ENCODE data around the gene KCNH3. TPM values are rescaled to one million over a fixed set of nuclear protein-coding genes. Genes with fewer than 3 reads are reported as not detected.
"Not testable (repeated sequence)": the region's sequence is repeated elsewhere in the genome, so short reads cannot be mapped to it uniquely, and the experiment has no call there.

The KCNH3 gene
- total and polyA plus RNA-seq, 2 donors, result 1.4 to 3.3 TPM

GRCh38 chr12:49521389-49521788 is 17.4 kb upstream of the KCNH3 start:
- Histone ChIP-seq H3K9me3 (ENCODE audit: control insufficient read depth in 2 of 2, insufficient read depth in 1 of 2, low read length in 1 of 2) (no peaks in the 10 kb centered on the region), H3K27me3 (ENCODE audit: control insufficient read depth in 2 of 2, insufficient read depth in 1 of 2, low read length in 1 of 2) (no peaks in the 10 kb centered on the region), H3K4me1 (ENCODE audit: control insufficient read depth in 2 of 2, insufficient read depth in 2 of 2, low read length in 2 of 2) (no peaks in the 10 kb centered on the region), H3K27ac (ENCODE audit: low read depth in 1 of 2, low read length in 1 of 2) (no peak overlapping the region), H3K4me3 (ENCODE audit: low read length in 2 of 2) (no peak overlapping the region), H3K36me3 (ENCODE audit: control insufficient read depth in 2 of 2, insufficient read depth in 2 of 2, low read length in 1 of 2) (peaks cover 23 to 28% of the 10 kb centered on the region in 2 donors)
- DNase-seq (ENCODE audit: low read depth in 6 of 9, low spot score in 9 of 9), result no peak
- WGBS, result 97% methylated on average over 4 of the region's 4 CpGs

GRCh38 chr12:49524660-49525324 is 14.0 kb upstream of the KCNH3 start:
- no peaks in the 10 kb centered on the region for H3K9me3 ChIP-seq (ENCODE audit: control insufficient read depth in 2 of 2, insufficient read depth in 1 of 2, low read length in 1 of 2)
- no peak overlapping the region for H3K27ac ChIP-seq (ENCODE audit: low read depth in 1 of 2, low read length in 1 of 2)
- H3K36me3 ChIP-seq (ENCODE audit: control insufficient read depth in 2 of 2, insufficient read depth in 2 of 2, low read length in 1 of 2), result peaks cover 18 to 30% of the 10 kb centered on the region in 2 donors
- 96% methylated on average over 6 of the region's 6 CpGs for WGBS
- no peaks in the 10 kb centered on the region for H3K27me3 ChIP-seq (ENCODE audit: control insufficient read depth in 2 of 2, insufficient read depth in 1 of 2, low read length in 1 of 2)
- DNase-seq (ENCODE audit: low read depth in 6 of 9, low spot score in 9 of 9), result no peak
- no peaks in the 10 kb centered on the region for H3K4me1 ChIP-seq (ENCODE audit: control insufficient read depth in 2 of 2, insufficient read depth in 2 of 2, low read length in 2 of 2)
- H3K4me3 ChIP-seq (ENCODE audit: low read length in 2 of 2), result no peak overlapping the region

- H3K27me3 ChIP-seq (ENCODE audit: control insufficient read depth in 2 of 2, insufficient read depth in 1 of 2, low read length in 1 of 2), result no peaks in the 10 kb centered on the region
- peaks cover 16 to 30% of the 10 kb centered on the region in 2 donors for H3K36me3 ChIP-seq (ENCODE audit: control insufficient read depth in 2 of 2, insufficient read depth in 2 of 2, low read length in 1 of 2)
- DNase-seq (ENCODE audit: low read depth in 6 of 9, low spot score in 9 of 9), result no peak
- 99% methylated on average over 7 of the region's 7 CpGs for WGBS
- H3K4me1 ChIP-seq (ENCODE audit: control insufficient read depth in 2 of 2, insufficient read depth in 2 of 2, low read length in 2 of 2), result no peaks in the 10 kb centered on the region
- no peak overlapping the region for H3K4me3 ChIP-seq (ENCODE audit: low read length in 2 of 2)
- H3K9me3 ChIP-seq (ENCODE audit: control insufficient read depth in 2 of 2, insufficient read depth in 1 of 2, low read length in 1 of 2), result no peaks in the 10 kb centered on the region
- H3K27ac ChIP-seq (ENCODE audit: low read depth in 1 of 2, low read length in 1 of 2), result no peak overlapping the region
Observed at GRCh38 chr12:49525942-49526341, 12.9 kb upstream of the KCNH3 start.

GRCh38 chr12:49527361-49528130 is 11.3 kb upstream of the KCNH3 start:
- no peak for DNase-seq (ENCODE audit: low read depth in 6 of 9, low spot score in 9 of 9)
- H3K4me3 ChIP-seq (ENCODE audit: low read length in 2 of 2), result no peak overlapping the region
- H3K4me1 ChIP-seq (ENCODE audit: control insufficient read depth in 2 of 2, insufficient read depth in 2 of 2, low read length in 2 of 2), result no peaks in the 10 kb centered on the region
- 88% methylated on average over 7 of the region's 7 CpGs for WGBS
- H3K9me3 ChIP-seq (ENCODE audit: control insufficient read depth in 2 of 2, insufficient read depth in 1 of 2, low read length in 1 of 2), result no peaks in the 10 kb centered on the region
- H3K27me3 ChIP-seq (ENCODE audit: control insufficient read depth in 2 of 2, insufficient read depth in 1 of 2, low read length in 1 of 2), result no peaks in the 10 kb centered on the region
- no peak overlapping the region for H3K27ac ChIP-seq (ENCODE audit: low read depth in 1 of 2, low read length in 1 of 2)
- H3K36me3 ChIP-seq (ENCODE audit: control insufficient read depth in 2 of 2, insufficient read depth in 2 of 2, low read length in 1 of 2), result peaks cover 14 to 26% of the 10 kb centered on the region in 2 donors

GRCh38 chr12:49529414-49529813 is 9.4 kb upstream of the KCNH3 start:
- H3K27me3 ChIP-seq (ENCODE audit: control insufficient read depth in 2 of 2, insufficient read depth in 1 of 2, low read length in 1 of 2), result peaks cover 0 to 5% of the 10 kb centered on the region in 2 donors
- H3K4me3 ChIP-seq (ENCODE audit: low read length in 2 of 2), result no peak overlapping the region
- DNase-seq (ENCODE audit: low read depth in 6 of 9, low spot score in 9 of 9), result no peak
- no peak overlapping the region for H3K27ac ChIP-seq (ENCODE audit: low read depth in 1 of 2, low read length in 1 of 2)
- WGBS, result 97% methylated on average over 1 of the region's 1 CpG
- H3K4me1 ChIP-seq (ENCODE audit: control insufficient read depth in 2 of 2, insufficient read depth in 2 of 2, low read length in 2 of 2), result no peaks in the 10 kb centered on the region
- H3K9me3 ChIP-seq (ENCODE audit: control insufficient read depth in 2 of 2, insufficient read depth in 1 of 2, low read length in 1 of 2), result no peaks in the 10 kb centered on the region
- H3K36me3 ChIP-seq (ENCODE audit: control insufficient read depth in 2 of 2, insufficient read depth in 2 of 2, low read length in 1 of 2), result peaks cover 14 to 20% of the 10 kb centered on the region in 2 donors

- Histone ChIP-seq H3K27ac (ENCODE audit: low read depth in 1 of 2, low read length in 1 of 2) (no peak overlapping the region), H3K36me3 (ENCODE audit: control insufficient read depth in 2 of 2, insufficient read depth in 2 of 2, low read length in 1 of 2) (no peaks in the 10 kb centered on the region), H3K27me3 (ENCODE audit: control insufficient read depth in 2 of 2, insufficient read depth in 1 of 2, low read length in 1 of 2) (peaks cover 9 to 28% of the 10 kb centered on the region in 2 donors), H3K9me3 (ENCODE audit: control insufficient read depth in 2 of 2, insufficient read depth in 1 of 2, low read length in 1 of 2) (no peaks in the 10 kb centered on the region), H3K4me3 (ENCODE audit: low read length in 2 of 2) (no peak overlapping the region), H3K4me1 (ENCODE audit: control insufficient read depth in 2 of 2, insufficient read depth in 2 of 2, low read length in 2 of 2) (no peaks in the 10 kb centered on the region)
- 95% methylated on average over 2 of the region's 2 CpGs for WGBS
- no peak for DNase-seq (ENCODE audit: low read depth in 6 of 9, low spot score in 9 of 9)
Observed at GRCh38 chr12:49531745-49532144, 7.1 kb upstream of the KCNH3 start.

- WGBS, result 96% methylated on average over 10 of the region's 10 CpGs
- H3K9me3 ChIP-seq (ENCODE audit: control insufficient read depth in 2 of 2, insufficient read depth in 1 of 2, low read length in 1 of 2), result no peaks in the 10 kb centered on the region
- H3K27ac ChIP-seq (ENCODE audit: low read depth in 1 of 2, low read length in 1 of 2), result no peak overlapping the region
- H3K27me3 ChIP-seq (ENCODE audit: control insufficient read depth in 2 of 2, insufficient read depth in 1 of 2, low read length in 1 of 2), result peaks cover 22 to 44% of the 10 kb centered on the region in 2 donors
- peaks cover 6 to 10% of the 10 kb centered on the region in 2 donors for H3K4me1 ChIP-seq (ENCODE audit: control insufficient read depth in 2 of 2, insufficient read depth in 2 of 2, low read length in 2 of 2)
- no peaks in the 10 kb centered on the region for H3K36me3 ChIP-seq (ENCODE audit: control insufficient read depth in 2 of 2, insufficient read depth in 2 of 2, low read length in 1 of 2)
- H3K4me3 ChIP-seq (ENCODE audit: low read length in 2 of 2), result no peak overlapping the region
- no peak for DNase-seq (ENCODE audit: low read depth in 6 of 9, low spot score in 9 of 9)
Observed at GRCh38 chr12:49533331-49533730, 5.5 kb upstream of the KCNH3 start.

- not testable (repeated sequence) for H3K4me3 ChIP-seq (ENCODE audit: low read length in 2 of 2); H3K9me3 ChIP-seq (ENCODE audit: control insufficient read depth in 2 of 2, insufficient read depth in 1 of 2, low read length in 1 of 2); DNase-seq (ENCODE audit: low read depth in 6 of 9, low spot score in 9 of 9); H3K27ac ChIP-seq (ENCODE audit: low read depth in 1 of 2, low read length in 1 of 2); H3K36me3 ChIP-seq (ENCODE audit: control insufficient read depth in 2 of 2, insufficient read depth in 2 of 2, low read length in 1 of 2)
- 86% methylated on average over 5 of the region's 5 CpGs for WGBS
- Histone ChIP-seq H3K4me1 (ENCODE audit: control insufficient read depth in 2 of 2, insufficient read depth in 2 of 2, low read length in 2 of 2) (peaks cover 8 to 14% of the 10 kb centered on the region in 2 donors), H3K27me3 (ENCODE audit: control insufficient read depth in 2 of 2, insufficient read depth in 1 of 2, low read length in 1 of 2) (peaks cover 27 to 49% of the 10 kb centered on the region in 2 donors)
Observed at GRCh38 chr12:49534122-49534521, 4.7 kb upstream of the KCNH3 start.

GRCh38 chr12:49534731-49535278 is 4.0 kb upstream of the KCNH3 start:
- H3K27me3 ChIP-seq (ENCODE audit: control insufficient read depth in 2 of 2, insufficient read depth in 1 of 2, low read length in 1 of 2), result peaks cover 34 to 56% of the 10 kb centered on the region in 2 donors
- H3K27ac ChIP-seq (ENCODE audit: low read depth in 1 of 2, low read length in 1 of 2), result no peak overlapping the region
- H3K4me3 ChIP-seq (ENCODE audit: low read length in 2 of 2), result no peak overlapping the region
- 89% methylated on average over 13 of the region's 13 CpGs for whole genome bisulfite sequencing
- no peak for DNase-seq (ENCODE audit: low read depth in 6 of 9, low spot score in 9 of 9)
- no peaks in the 10 kb centered on the region for H3K36me3 ChIP-seq (ENCODE audit: control insufficient read depth in 2 of 2, insufficient read depth in 2 of 2, low read length in 1 of 2)
- peaks cover 13 to 20% of the 10 kb centered on the region in 2 donors for H3K4me1 ChIP-seq (ENCODE audit: control insufficient read depth in 2 of 2, insufficient read depth in 2 of 2, low read length in 2 of 2)
- peaks cover 0 to 3% of the 10 kb centered on the region in 2 donors for H3K9me3 ChIP-seq (ENCODE audit: control insufficient read depth in 2 of 2, insufficient read depth in 1 of 2, low read length in 1 of 2)

Measured in thymus (tissue), 11 donors.